VCaP (cell line): Measurements from ENCODE around the gene TTC28.

Experiments
- H3K27ac ChIP-seq: fragments of 450-650 bp; 2 replicates; pipeline ENCODE4 v1.5.1; 2017
- TF ChIP-seq, protein P1 (sequence below): fragments of 450-650 bp; conservative IDR thresholded peaks from 2 replicates; pipeline ENCODE4 v1.5.1; 2017; ENCODE audit warnings: mild to moderate bottlenecking, moderate library complexity

The TTC28 gene

DNA sequence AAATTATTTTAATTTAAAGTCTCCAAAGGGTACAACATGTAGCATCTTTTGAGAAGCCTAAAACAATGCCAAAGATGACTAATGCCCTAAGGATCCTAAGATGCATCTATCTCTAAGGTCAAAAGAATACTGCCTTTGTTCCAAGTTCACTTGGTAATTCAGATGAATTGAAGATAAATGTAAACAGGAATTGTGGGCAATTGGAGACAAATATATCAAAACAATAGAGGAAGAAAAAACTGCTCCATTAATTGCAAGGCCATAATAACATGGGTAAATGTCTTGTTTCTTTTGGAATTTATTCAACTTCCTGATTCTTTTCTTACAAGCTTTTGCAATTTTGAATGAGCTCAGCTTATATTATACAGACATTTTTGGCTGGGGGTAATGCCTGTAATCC lies 338.6 kb downstream of the TTC28 start:
- no peak overlapping the region for H3K27ac ChIP-seq
- TF ChIP-seq, protein P1, sequence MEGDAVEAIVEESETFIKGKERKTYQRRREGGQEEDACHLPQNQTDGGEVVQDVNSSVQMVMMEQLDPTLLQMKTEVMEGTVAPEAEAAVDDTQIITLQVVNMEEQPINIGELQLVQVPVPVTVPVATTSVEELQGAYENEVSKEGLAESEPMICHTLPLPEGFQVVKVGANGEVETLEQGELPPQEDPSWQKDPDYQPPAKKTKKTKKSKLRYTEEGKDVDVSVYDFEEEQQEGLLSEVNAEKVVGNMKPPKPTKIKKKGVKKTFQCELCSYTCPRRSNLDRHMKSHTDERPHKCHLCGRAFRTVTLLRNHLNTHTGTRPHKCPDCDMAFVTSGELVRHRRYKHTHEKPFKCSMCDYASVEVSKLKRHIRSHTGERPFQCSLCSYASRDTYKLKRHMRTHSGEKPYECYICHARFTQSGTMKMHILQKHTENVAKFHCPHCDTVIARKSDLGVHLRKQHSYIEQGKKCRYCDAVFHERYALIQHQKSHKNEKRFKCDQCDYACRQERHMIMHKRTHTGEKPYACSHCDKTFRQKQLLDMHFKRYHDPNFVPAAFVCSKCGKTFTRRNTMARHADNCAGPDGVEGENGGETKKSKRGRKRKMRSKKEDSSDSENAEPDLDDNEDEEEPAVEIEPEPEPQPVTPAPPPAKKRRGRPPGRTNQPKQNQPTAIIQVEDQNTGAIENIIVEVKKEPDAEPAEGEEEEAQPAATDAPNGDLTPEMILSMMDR: no peak

- TF ChIP-seq, protein P1: no peak
Measured at GRCh38 chr22:28333088-28333487, 346.6 kb downstream of the TTC28 start.

DNA sequence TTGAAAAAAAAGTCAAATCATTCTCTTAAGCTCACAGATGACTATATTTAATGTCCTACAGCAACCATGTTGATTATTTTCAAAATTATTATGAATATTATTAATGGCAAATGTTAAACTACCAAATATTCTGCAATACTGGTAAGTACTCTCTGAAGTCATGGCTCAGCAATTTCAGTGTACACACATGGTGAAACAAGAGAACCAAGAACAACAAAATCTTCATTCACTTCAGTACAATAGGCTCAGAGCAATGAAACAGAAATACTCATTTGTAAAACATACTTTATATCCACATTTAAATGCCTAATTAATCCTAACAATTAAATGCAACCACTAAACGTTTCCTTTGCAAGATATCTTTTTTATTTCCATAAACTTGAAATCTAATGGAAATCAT lies 347.2 kb downstream of the TTC28 start:
- TF ChIP-seq, protein P1: no peak

More at GRCh38 chr22:28333088-28333487, 346.6 kb downstream of the TTC28 start:
- no peak overlapping the region for H3K27ac ChIP-seq

GRCh38 chr22:28331695-28332094 lies 347.9 kb downstream of the TTC28 start:
- TF ChIP-seq, protein P1: no peak
- no peak overlapping the region for H3K27ac ChIP-seq

More for the DNA sequence above, 347.2 kb downstream of the TTC28 start:
- H3K27ac ChIP-seq: no peak overlapping the region

- H3K27ac ChIP-seq: no peak overlapping the region
- TF ChIP-seq, protein P1: no peak
Measured at GRCh38 chr22:28329186-28330073, 350.2 kb downstream of the TTC28 start.

DNA sequence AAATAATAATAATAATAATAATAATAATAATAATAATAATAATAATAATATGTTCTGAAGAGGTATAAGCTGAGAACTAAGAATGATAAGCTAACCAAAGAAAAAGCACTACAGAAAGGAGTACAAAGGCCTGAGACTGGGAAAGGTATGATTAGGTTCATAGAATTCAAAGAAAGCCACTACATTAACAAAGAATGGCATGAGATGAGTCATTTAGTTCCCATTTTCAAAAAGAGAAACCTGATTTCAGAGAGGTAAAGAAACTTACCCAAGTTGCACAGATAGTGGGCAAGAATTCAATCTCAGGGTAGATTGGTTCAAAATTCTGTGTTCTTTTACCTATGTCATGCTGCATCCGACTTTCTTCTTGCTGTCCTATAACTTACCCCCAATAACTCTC lies 350.9 kb downstream of the TTC28 start:
- H3K27ac ChIP-seq: no peak overlapping the region
- TF ChIP-seq, protein P1: no peak

DNA sequence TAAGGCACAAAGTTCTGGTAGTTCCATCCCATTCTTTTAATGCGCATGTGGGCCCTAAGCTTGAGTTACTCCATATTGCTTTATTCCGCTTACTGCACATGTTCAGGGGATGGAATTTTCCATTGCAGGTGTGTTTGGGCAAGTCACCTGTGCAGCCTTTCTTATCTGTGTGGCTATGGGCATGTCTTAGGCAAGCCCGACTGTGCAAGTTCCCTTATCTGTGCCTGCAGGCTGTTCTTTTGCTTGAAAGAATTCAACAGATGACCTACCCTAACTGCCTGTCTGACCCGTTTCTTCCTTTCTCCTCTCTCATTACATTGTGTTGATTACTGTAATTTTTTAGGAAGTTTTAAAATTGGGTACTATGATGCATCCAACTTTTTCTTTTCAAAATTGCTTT lies 363.6 kb downstream of the TTC28 start:
- H3K27ac ChIP-seq: no peak overlapping the region
- TF ChIP-seq, protein P1: no peak
